ENCODE results near the gene FCHSD2. TPM values are rescaled to one million over a fixed set of nuclear protein-coding genes. Genes with fewer than 3 reads are reported as not detected.

FCHSD2 gene
- total RNA-seq, 1 donor from 2014 or later = 18.9 TPM

DNA sequence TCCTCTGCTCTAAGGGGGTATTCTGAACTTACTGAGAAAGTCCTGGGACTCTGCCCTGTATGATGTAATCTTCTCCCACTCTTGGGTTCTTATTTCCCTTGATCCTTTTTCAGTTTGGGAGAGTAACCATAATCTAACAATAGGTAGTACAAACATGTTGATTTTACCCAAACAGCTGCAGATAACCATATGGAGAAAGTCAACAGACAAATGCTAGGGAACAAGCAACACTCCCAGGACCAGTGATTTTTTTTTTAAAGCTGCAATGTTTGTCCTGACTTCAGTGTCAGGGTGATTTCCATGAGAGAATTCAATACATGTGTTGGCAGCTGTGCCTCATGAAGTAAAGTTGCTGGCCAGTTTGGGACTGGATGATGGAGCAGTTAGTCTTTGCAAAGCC lies 156.5 kb downstream of the FCHSD2 start:
- H4K20me1 ChIP-seq (ENCODE audit: insufficient read depth, low read length) = no peaks in the 10 kb centered on the region
- no peaks in the 10 kb centered on the region for H3K27me3 ChIP-seq (ENCODE audit: insufficient read depth, low read length)
- Mint-ChIP-seq H3K36me3 (ENCODE audit: low read depth, unreplicated experiment) (peaks cover 4% of the 10 kb centered on the region), H3K4me1 (ENCODE audit: low read depth, unreplicated experiment) (peaks cover 7% of the 10 kb centered on the region), H3K9me3 (ENCODE audit: unreplicated experiment) (no peaks in the 10 kb centered on the region), H3K4me3 (ENCODE audit: unreplicated experiment) (no peak overlapping the region), H3K27me3 (ENCODE audit: low read depth, unreplicated experiment) (no peaks in the 10 kb centered on the region), H3K27ac (ENCODE audit: unreplicated experiment) (no peak overlapping the region)
- H3K9me3 ChIP-seq (ENCODE audit: insufficient read depth, low read depth, low read length) = no peaks in the 10 kb centered on the region
- DNase-seq (ENCODE audit: low read depth) (no peak), FAIRE-seq (no peak)
- TF ChIP-seq, protein P1, sequence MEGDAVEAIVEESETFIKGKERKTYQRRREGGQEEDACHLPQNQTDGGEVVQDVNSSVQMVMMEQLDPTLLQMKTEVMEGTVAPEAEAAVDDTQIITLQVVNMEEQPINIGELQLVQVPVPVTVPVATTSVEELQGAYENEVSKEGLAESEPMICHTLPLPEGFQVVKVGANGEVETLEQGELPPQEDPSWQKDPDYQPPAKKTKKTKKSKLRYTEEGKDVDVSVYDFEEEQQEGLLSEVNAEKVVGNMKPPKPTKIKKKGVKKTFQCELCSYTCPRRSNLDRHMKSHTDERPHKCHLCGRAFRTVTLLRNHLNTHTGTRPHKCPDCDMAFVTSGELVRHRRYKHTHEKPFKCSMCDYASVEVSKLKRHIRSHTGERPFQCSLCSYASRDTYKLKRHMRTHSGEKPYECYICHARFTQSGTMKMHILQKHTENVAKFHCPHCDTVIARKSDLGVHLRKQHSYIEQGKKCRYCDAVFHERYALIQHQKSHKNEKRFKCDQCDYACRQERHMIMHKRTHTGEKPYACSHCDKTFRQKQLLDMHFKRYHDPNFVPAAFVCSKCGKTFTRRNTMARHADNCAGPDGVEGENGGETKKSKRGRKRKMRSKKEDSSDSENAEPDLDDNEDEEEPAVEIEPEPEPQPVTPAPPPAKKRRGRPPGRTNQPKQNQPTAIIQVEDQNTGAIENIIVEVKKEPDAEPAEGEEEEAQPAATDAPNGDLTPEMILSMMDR (IDR thresholded peaks at IDR 0.05; ENCODE audit: insufficient read depth, low read depth, low read length) = no peak
- TF ChIP-seq EZH2 (IDR thresholded peaks at IDR 0.05; ENCODE audit: insufficient read depth, low read length) = no peak
- no peaks in the 10 kb centered on the region for H3K4me1 ChIP-seq (ENCODE audit: insufficient read depth, low read length)
- no peak overlapping the region for H3K4me2 ChIP-seq (ENCODE audit: low read length)
- H3K27ac ChIP-seq (ENCODE audit: low read depth, low read length) = no peak overlapping the region
- H3K9ac ChIP-seq (ENCODE audit: low read length) = no peak overlapping the region
- H3K36me3 ChIP-seq (ENCODE audit: insufficient read depth, low read length) = peaks cover 9% of the 10 kb centered on the region
- no peak overlapping the region for H3K4me3 ChIP-seq (ENCODE audit: insufficient read depth, low read depth, low read length)
- no peak overlapping the region for H2AFZ ChIP-seq (ENCODE audit: low read depth, low read length)
- no peaks in the 10 kb centered on the region for H3K79me2 ChIP-seq (ENCODE audit: insufficient read depth, low read length)

DNA sequence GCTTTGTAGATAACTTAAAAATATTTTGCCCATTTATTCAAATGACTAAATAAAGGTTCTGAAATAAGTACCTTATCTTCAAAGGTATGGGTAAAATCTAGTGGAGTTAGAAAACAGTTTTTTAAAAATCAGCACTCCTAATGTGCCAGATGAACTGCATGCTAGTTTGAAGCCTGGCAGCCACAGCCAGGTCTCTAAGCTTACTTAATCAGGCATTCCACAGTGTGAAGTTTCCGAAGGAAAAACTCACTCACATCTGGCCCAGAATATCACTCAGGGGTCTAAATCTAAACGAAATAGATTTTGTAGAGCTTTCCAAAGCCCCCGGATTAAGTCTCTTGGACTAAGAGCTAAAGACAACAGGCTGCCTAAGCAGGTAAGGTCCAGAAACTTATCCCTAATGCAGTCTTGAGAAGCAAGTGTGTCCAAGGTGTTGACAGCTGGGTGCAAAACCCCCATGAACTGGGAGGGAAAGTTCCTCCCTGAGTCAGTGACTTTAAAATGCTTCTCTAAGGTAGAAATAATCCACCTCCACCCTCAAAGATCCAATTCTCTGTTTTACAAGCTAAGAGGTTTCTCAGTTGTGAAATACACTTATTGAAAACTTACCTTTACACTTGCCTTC lies 157.6 kb downstream of the FCHSD2 start:
- Histone ChIP-seq H3K36me3 (ENCODE audit: insufficient read depth, low read length) (peaks cover 9% of the 10 kb centered on the region), H3K9ac (ENCODE audit: low read length) (no peak overlapping the region), H3K4me3 (ENCODE audit: insufficient read depth, low read depth, low read length) (no peak overlapping the region), H3K27ac (ENCODE audit: low read depth, low read length) (no peak overlapping the region), H3K4me1 (ENCODE audit: insufficient read depth, low read length) (no peaks in the 10 kb centered on the region), H3K79me2 (ENCODE audit: insufficient read depth, low read length) (no peaks in the 10 kb centered on the region), H3K9me3 (ENCODE audit: insufficient read depth, low read depth, low read length) (no peaks in the 10 kb centered on the region), H2AFZ (ENCODE audit: low read depth, low read length) (no peak overlapping the region), H4K20me1 (ENCODE audit: insufficient read depth, low read length) (no peaks in the 10 kb centered on the region), H3K27me3 (ENCODE audit: insufficient read depth, low read length) (no peaks in the 10 kb centered on the region), H3K4me2 (ENCODE audit: low read length) (no peak overlapping the region)
- no peaks in the 10 kb centered on the region for H3K36me3 Mint-ChIP-seq (ENCODE audit: low read depth, unreplicated experiment)
- peaks cover 7% of the 10 kb centered on the region for H3K4me1 Mint-ChIP-seq (ENCODE audit: low read depth, unreplicated experiment)
- FAIRE-seq = no peak
- H3K27me3 Mint-ChIP-seq (ENCODE audit: low read depth, unreplicated experiment) = no peaks in the 10 kb centered on the region
- no peaks in the 10 kb centered on the region for H3K9me3 Mint-ChIP-seq (ENCODE audit: unreplicated experiment)
- H3K4me3 Mint-ChIP-seq (ENCODE audit: unreplicated experiment) = no peak overlapping the region
- H3K27ac Mint-ChIP-seq (ENCODE audit: unreplicated experiment) = no peak overlapping the region
- TF ChIP-seq, protein P1 (IDR thresholded peaks at IDR 0.05; ENCODE audit: insufficient read depth, low read depth, low read length) = no peak
- TF ChIP-seq EZH2 (IDR thresholded peaks at IDR 0.05; ENCODE audit: insufficient read depth, low read length) = no peak
- no peak for DNase-seq (ENCODE audit: low read depth)

DNA sequence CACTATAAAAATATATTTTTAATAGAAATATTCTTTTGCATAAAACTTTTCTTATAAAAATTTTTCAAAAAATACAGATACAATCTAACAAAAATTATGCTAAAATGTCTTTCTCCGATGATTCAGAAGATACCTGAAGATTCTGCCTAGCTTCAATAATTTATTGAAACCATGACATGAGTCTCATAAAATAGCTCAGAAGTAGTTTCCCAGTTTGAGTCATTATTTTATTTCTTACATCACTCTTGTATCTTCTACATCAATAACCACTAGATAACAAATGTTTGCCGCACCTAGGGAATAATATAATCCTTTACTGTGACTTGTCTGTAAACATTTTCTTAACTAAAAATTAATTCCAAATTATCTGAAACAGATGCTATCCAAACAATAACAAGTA lies 158.6 kb downstream of the FCHSD2 start:
- Histone ChIP-seq H3K9ac (ENCODE audit: low read length) (no peak overlapping the region), H3K36me3 (ENCODE audit: insufficient read depth, low read length) (peaks cover 9% of the 10 kb centered on the region), H3K4me1 (ENCODE audit: insufficient read depth, low read length) (no peaks in the 10 kb centered on the region), H3K9me3 (ENCODE audit: insufficient read depth, low read depth, low read length) (no peaks in the 10 kb centered on the region), H3K27me3 (ENCODE audit: insufficient read depth, low read length) (no peaks in the 10 kb centered on the region), H3K79me2 (ENCODE audit: insufficient read depth, low read length) (no peaks in the 10 kb centered on the region), H2AFZ (ENCODE audit: low read depth, low read length) (no peak overlapping the region), H3K4me2 (ENCODE audit: low read length) (no peak overlapping the region), H3K27ac (ENCODE audit: low read depth, low read length) (no peak overlapping the region), H4K20me1 (ENCODE audit: insufficient read depth, low read length) (no peaks in the 10 kb centered on the region), H3K4me3 (ENCODE audit: insufficient read depth, low read depth, low read length) (no peak overlapping the region)
- Mint-ChIP-seq H3K4me1 (ENCODE audit: low read depth, unreplicated experiment) (peaks cover 7% of the 10 kb centered on the region), H3K36me3 (ENCODE audit: low read depth, unreplicated experiment) (no peaks in the 10 kb centered on the region), H3K27me3 (ENCODE audit: low read depth, unreplicated experiment) (no peaks in the 10 kb centered on the region), H3K9me3 (ENCODE audit: unreplicated experiment) (no peaks in the 10 kb centered on the region), H3K27ac (ENCODE audit: unreplicated experiment) (no peak overlapping the region), H3K4me3 (ENCODE audit: unreplicated experiment) (no peak overlapping the region)
- DNase-seq (ENCODE audit: low read depth) (no peak), FAIRE-seq (no peak)
- no peak for TF ChIP-seq EZH2 (IDR thresholded peaks at IDR 0.05; ENCODE audit: insufficient read depth, low read length)
- TF ChIP-seq, protein P1 (IDR thresholded peaks at IDR 0.05; ENCODE audit: insufficient read depth, low read depth, low read length) = no peak

Measured in astrocyte (in vitro differentiated cells and primary cell).